Heart left ventricle (tissue), 16 donors: ENCODE measurements around the gene AGTR2. TPM values are rescaled to one million over a fixed set of nuclear protein-coding genes. Genes with fewer than 3 reads are reported as not detected.
"Not testable (repeated sequence)": the region's sequence is repeated elsewhere in the genome, so short reads cannot be mapped to it uniquely, and the experiment has no call there.

ENCODE experiments used
- ATAC-seq, 4 donors: fragments of 200-7000 bp; cut with Tn5 transposase; one replicate each; pipeline ENCODE4 v1.9.1; 2020 to 2022; ENCODE audit warnings: moderate library complexity in 4 of 4, mild to moderate bottlenecking in 3 of 4, moderate number of reproducible peaks in 1 of 4
- DNase-seq, 5 donors: peaks; one replicate each; pipeline ENCODE4 v3.0.0-alpha.2; 2020
- H3K27ac ChIP-seq, 12 donors: fragments of 200-600 bp; sonication (generic) in 4 of 12; one replicate each; pipeline versions ENCODE4 v1.5.0 to v1.8.0; 2016 to 2022; ENCODE audit warnings: mild to moderate bottlenecking in 2 of 12
- H3K27me3 ChIP-seq, 9 donors: fragments of 200-600 bp; sonication (generic) in 2 of 9; one replicate each; pipeline versions ENCODE4 v1.5.1 to v1.8.0; 2016 to 2022; ENCODE audit warnings: mild to moderate bottlenecking in 3 of 9
- H3K36me3 ChIP-seq, 9 donors: fragments of 200-600 bp; sonication (generic) in 2 of 9; one replicate each; pipeline versions ENCODE4 v1.5.0 to v1.8.0; 2018 to 2022; ENCODE audit warnings: mild to moderate bottlenecking in 2 of 9
- H3K4me1 ChIP-seq, 12 donors: fragments of 200-600 bp; sonication (generic) in 4 of 12; one replicate each; pipeline versions ENCODE4 v1.5.0 to v1.8.0; 2016 to 2022; ENCODE audit warnings: mild to moderate bottlenecking in 3 of 12
- H3K4me3 ChIP-seq, 12 donors: fragments of 200-600 bp; sonication (generic) in 4 of 12; one replicate each; pipeline versions ENCODE4 v1.5.0 to v1.8.0; 2017 to 2022; ENCODE audit warnings: mild to moderate bottlenecking in 9 of 12, moderate library complexity in 4 of 12
- H3K9me3 ChIP-seq, 12 donors: fragments of 200-600 bp; sonication (generic) in 4 of 12; one replicate each; pipeline versions ENCODE4 v1.5.0 to v1.8.0; 2016 to 2022; ENCODE audit warnings: mild to moderate bottlenecking in 1 of 12
- CTCF ChIP-seq, 12 donors: fragments of 200-600 bp; sonication (generic) in 4 of 12; IDR thresholded peaks; one replicate each; pipeline versions ENCODE4 v1.5.0 to v1.8.0; 2018 to 2022; ENCODE audit warnings: antibody characterized with exemption in 12 of 12, mild to moderate bottlenecking in 5 of 12
- POLR2A ChIP-seq, 2 donors: fragments of 450-650 bp; IDR thresholded peaks; one replicate each; pipeline ENCODE4 v1.6.1; 2017; ENCODE audit warnings: antibody characterized with exemption in 2 of 2, mild to moderate bottlenecking in 2 of 2, moderate library complexity in 2 of 2
- WGBS, 4 donors: extraction: QIAGEN DNeasy Blood & Tissue Kit in 2 of 4; methylation state at CpG; one replicate each; pipeline versions ENCODE4 v1.1.5 to v1.1.7; 2013 to 2018; 5-methylcytosine and 5-hydroxymethylcytosine counted together
- intact Hi-C, 10 donors: fragments of 100-400 bp; cut with DNase I; formaldehyde crosslinking; loops; one replicate each; pipeline versions ENCODE4 v1.11.1 to v1.14.2; 2022
- polyA plus RNA-seq, 2 donors: library from polyadenylated mRNA; stranded (reverse); fragments of 200-250 nt; gene quantifications; one replicate each; pipeline ENCODE4 v1.2.3, GENCODE V29; 2013
- total RNA-seq, 9 donors: library from RNA; depleted of rRNA in 2 of 9; stranded (reverse); fragments of >200 nt in 2 of 9; fragmentation: NEBNext Ultra II Directional in 3 of 9; extraction: Animal tissue kit (Norgen Biotek cat#: 25700) in 3 of 9; gene quantifications; one replicate each; pipeline versions ENCODE4 v1.1.0 to v1.2.4, GENCODE V29; 2016 to 2023
- donor health status: ischemic (EF 13 %, LVEDD 7.1; RV severe dilation, severe dysfunction).
- donor health status: healthy with polysubstance abuse.
- donor health status: DM: no; HTN: yes; CAD: no.
- donor health status: DM: no; HTN: no; CAD: no.
- donor health status: ischemic (EF 25% LVEDD 6.9; RV normal size, moderate dysfunction).
- donor health status: ischemic (EF 25% LVEDD 5.7; RV mildly dilated, moderate dysfunction).
- donor health status: healthy.
- donor health status: DM: yes; HTN: yes; CAD: no.
- donor health status: ischemic (EF 35%, LVEDD 5.7; RV mildly dilated, moderate dysfunction).
- donor health status: nonischemic (EF 11% LVEDD 7.7; RV severe dilation, severe dysfunction).
- donor health status: DM: yes; HTN: yes; CAD: no.
- donor health status: PGD.
- donor health status: ischemic (EF 29% LVEDD 5.4; RV normal size, mild dysfunction).
- donor health status: nonischemic (EF 23%, LVEDD 6.1; RV moderate dilation, normal function).

AGTR2 gene
- total and polyA plus RNA-seq, 11 donors: 0.11 to 0.45 (median 0.24) TPM; not detected in 5

- H3K27me3 ChIP-seq: peaks cover 0 to under 1% (median 0%) of the 10 kb centered on the region in 9 donors
- H3K9me3 ChIP-seq: no peaks in the 10 kb centered on the region
- no peak for ATAC-seq
- H3K36me3 ChIP-seq: no peaks in the 10 kb centered on the region
- no peak overlapping the region for H3K4me3 ChIP-seq
- no peak for DNase-seq
- TF ChIP-seq POLR2A (IDR thresholded peaks at IDR 0.05) (no peak), CTCF (IDR thresholded peaks at IDR 0.05) (no peak)
- WGBS, 4 donors: 12 to 42% (median 19%) methylated on average over 3 of the region's 3 CpGs
- intact Hi-C loops: loop anchor here in 1 of 10 donors (10.0 kb wide), 1 partner anchor 63 kb away; no protein-coding TSS in a partner anchor
- no peak overlapping the region for H3K27ac ChIP-seq
- H3K4me1 ChIP-seq: no peaks in the 10 kb centered on the region
Measured at GRCh38 chrX:116198235-116198634, 27.7 kb downstream of the AGTR2 start.

- Histone ChIP-seq H3K9me3 (no peaks in the 10 kb centered on the region), H3K36me3 (no peaks in the 10 kb centered on the region), H3K27ac (no peak overlapping the region), H3K4me3 (no peak overlapping the region), H3K4me1 (no peaks in the 10 kb centered on the region), H3K27me3 (peaks cover 0 to 6% (median 0%) of the 10 kb centered on the region in 9 donors)
- intact Hi-C loops: loop anchor here in 1 of 10 donors (10.0 kb wide), 1 partner anchor 64 kb away; no protein-coding TSS in a partner anchor
- 36 to 59% (median 50%) methylated on average over 3 of the region's 3 CpGs for WGBS, 4 donors
- ATAC-seq: no peak
- TF ChIP-seq POLR2A (IDR thresholded peaks at IDR 0.05) (no peak), CTCF (IDR thresholded peaks at IDR 0.05) (peak in 1 of 12 donors; percentile 10)
- no peak for DNase-seq
Measured at GRCh38 chrX:116198810-116199209, 28.3 kb downstream of the AGTR2 start.

- TF ChIP-seq POLR2A (IDR thresholded peaks at IDR 0.05): no peak
- TF ChIP-seq CTCF (IDR thresholded peaks at IDR 0.05): peak; percentile 32 to 58 (median 44)
- Histone ChIP-seq H3K4me1 (no peaks in the 10 kb centered on the region), H3K36me3 (no peaks in the 10 kb centered on the region), H3K4me3 (no peak overlapping the region), H3K27me3 (peaks cover 0 to 9% (median 0%) of the 10 kb centered on the region in 9 donors), H3K27ac (no peak overlapping the region), H3K9me3 (no peaks in the 10 kb centered on the region)
- no peak for DNase-seq
- intact Hi-C loops: loop anchor here in 1 of 10 donors (10.0 kb wide), 1 partner anchor 750 kb away; no protein-coding TSS in a partner anchor
- WGBS, 4 donors: 0 to 6% (median 3%) methylated on average over 3 of the region's 3 CpGs
- ATAC-seq: no peak
Measured at GRCh38 chrX:116204932-116205331, 34.4 kb downstream of the AGTR2 start.

GRCh38 chrX:116213262-116213661 is 42.7 kb downstream of the AGTR2 start:
- Histone ChIP-seq H3K4me1 (no peaks in the 10 kb centered on the region), H3K27ac (no peak overlapping the region), H3K9me3 (no peaks in the 10 kb centered on the region), H3K4me3 (no peak overlapping the region), H3K36me3 (no peaks in the 10 kb centered on the region), H3K27me3 (peaks cover 0 to 4% (median 0%) of the 10 kb centered on the region in 9 donors)
- no peak for DNase-seq
- intact Hi-C loops: no loop called here
- no peak for TF ChIP-seq POLR2A (IDR thresholded peaks at IDR 0.05)
- ATAC-seq: no peak

- H3K36me3 ChIP-seq, H3K27ac ChIP-seq, H3K4me1 ChIP-seq, DNase-seq, ATAC-seq, H3K4me3 ChIP-seq, H3K9me3 ChIP-seq, H3K27me3 ChIP-seq, intact Hi-C loops: not testable (repeated sequence)
- 82 to 87% (median 85%) methylated on average over 2 of the region's 2 CpGs for WGBS, 4 donors
Measured at GRCh38 chrX:116217080-116217479, 46.5 kb downstream of the AGTR2 start.
